GM21526 (cell line): ENCODE results near the gene DNAJB14.
A peak's percentile ranks its signal among the peaks of the same experiment; 100 is the strongest.

Experiments used
- ATAC-seq: cut with Tn5 transposase; IDR thresholded peaks from one replicate; pipeline ENCODE4 v1.9.1; 2021; ENCODE audit warnings: moderate library complexity; ENCODE audit not compliant: unreplicated experiment, low FRiP score

Gene DNAJB14

GRCh38 chr4:99875071-99875470, 71.3 kb downstream of the DNAJB14 start:
- ATAC-seq = no peak

GRCh38 chr4:99872570-99872969, 73.8 kb downstream of the DNAJB14 start:
- no peak for ATAC-seq

- no peak for ATAC-seq
Observed at GRCh38 chr4:99868126-99868596, 78.3 kb downstream of the DNAJB14 start.

- ATAC-seq = no peak
Observed at GRCh38 chr4:99863804-99864203, 82.6 kb downstream of the DNAJB14 start.

GRCh38 chr4:99861120-99861905, 85.1 kb downstream of the DNAJB14 start:
- no peak for ATAC-seq

- ATAC-seq = no peak
Observed at GRCh38 chr4:99860521-99860920, 85.9 kb downstream of the DNAJB14 start.

GRCh38 chr4:99859618-99860017, 86.8 kb downstream of the DNAJB14 start:
- ATAC-seq = no peak

- no peak for ATAC-seq
Observed at GRCh38 chr4:99857307-99857706, 89.1 kb downstream of the DNAJB14 start.

- ATAC-seq = no peak
Observed at GRCh38 chr4:99856166-99856565, 90.3 kb downstream of the DNAJB14 start.

GRCh38 chr4:99855678-99856077, 90.7 kb downstream of the DNAJB14 start:
- peak; percentile 53 for ATAC-seq

- no peak for ATAC-seq
Observed at GRCh38 chr4:99853999-99854398, 92.4 kb downstream of the DNAJB14 start.

GRCh38 chr4:99853190-99853589, 93.2 kb downstream of the DNAJB14 start:
- no peak for ATAC-seq

GRCh38 chr4:99852199-99852749, 94.1 kb downstream of the DNAJB14 start:
- no peak for ATAC-seq

- peak; percentile 44 for ATAC-seq
Observed at GRCh38 chr4:99848591-99849001, 97.8 kb downstream of the DNAJB14 start.

GRCh38 chr4:99847362-99847976, 98.9 kb downstream of the DNAJB14 start:
- peak; percentile 75 for ATAC-seq

- no peak for ATAC-seq
Observed at GRCh38 chr4:99846891-99847290, 99.5 kb downstream of the DNAJB14 start.
